Vagina (tissue), 2 donors: ENCODE measurements around the gene NAA11.

ENCODE experiments used
- CTCF ChIP-seq, 3 experiments: fragments of 450-650 bp in 2 of 3; fragments of 200-600 bp in 1 of 3; sonication (generic) in 1 of 3; IDR thresholded peaks; one replicate each; pipeline ENCODE4 v1.5.1; 2017 to 2019; ENCODE audit warnings: antibody characterized with exemption in 3 of 3, mild to moderate bottlenecking in 2 of 3, moderate library complexity in 2 of 3
- POLR2A ChIP-seq, 2 donors: fragments of 450-650 bp; IDR thresholded peaks; one replicate each; pipeline ENCODE4 v1.6.1; 2017; ENCODE audit warnings: antibody characterized with exemption in 2 of 2, mild to moderate bottlenecking in 2 of 2, moderate library complexity in 2 of 2

GRCh38 chr4:79273915-79274314 is 51.9 kb downstream of the NAA11 start:
- TF ChIP-seq POLR2A (IDR thresholded peaks at IDR 0.05) (no peak), CTCF (IDR thresholded peaks at IDR 0.05) (no peak)
